ENCODE measurements around the gene VAV2.

The VAV2 gene

GRCh38 chr9:133938753-133939152 is 53.4 kb downstream of the VAV2 start:
- no peak overlapping the region for H3K27ac ChIP-seq
- TF ChIP-seq, protein P1, sequence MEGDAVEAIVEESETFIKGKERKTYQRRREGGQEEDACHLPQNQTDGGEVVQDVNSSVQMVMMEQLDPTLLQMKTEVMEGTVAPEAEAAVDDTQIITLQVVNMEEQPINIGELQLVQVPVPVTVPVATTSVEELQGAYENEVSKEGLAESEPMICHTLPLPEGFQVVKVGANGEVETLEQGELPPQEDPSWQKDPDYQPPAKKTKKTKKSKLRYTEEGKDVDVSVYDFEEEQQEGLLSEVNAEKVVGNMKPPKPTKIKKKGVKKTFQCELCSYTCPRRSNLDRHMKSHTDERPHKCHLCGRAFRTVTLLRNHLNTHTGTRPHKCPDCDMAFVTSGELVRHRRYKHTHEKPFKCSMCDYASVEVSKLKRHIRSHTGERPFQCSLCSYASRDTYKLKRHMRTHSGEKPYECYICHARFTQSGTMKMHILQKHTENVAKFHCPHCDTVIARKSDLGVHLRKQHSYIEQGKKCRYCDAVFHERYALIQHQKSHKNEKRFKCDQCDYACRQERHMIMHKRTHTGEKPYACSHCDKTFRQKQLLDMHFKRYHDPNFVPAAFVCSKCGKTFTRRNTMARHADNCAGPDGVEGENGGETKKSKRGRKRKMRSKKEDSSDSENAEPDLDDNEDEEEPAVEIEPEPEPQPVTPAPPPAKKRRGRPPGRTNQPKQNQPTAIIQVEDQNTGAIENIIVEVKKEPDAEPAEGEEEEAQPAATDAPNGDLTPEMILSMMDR (conservative IDR thresholded peaks at IDR 0.05): no peak

DNA sequence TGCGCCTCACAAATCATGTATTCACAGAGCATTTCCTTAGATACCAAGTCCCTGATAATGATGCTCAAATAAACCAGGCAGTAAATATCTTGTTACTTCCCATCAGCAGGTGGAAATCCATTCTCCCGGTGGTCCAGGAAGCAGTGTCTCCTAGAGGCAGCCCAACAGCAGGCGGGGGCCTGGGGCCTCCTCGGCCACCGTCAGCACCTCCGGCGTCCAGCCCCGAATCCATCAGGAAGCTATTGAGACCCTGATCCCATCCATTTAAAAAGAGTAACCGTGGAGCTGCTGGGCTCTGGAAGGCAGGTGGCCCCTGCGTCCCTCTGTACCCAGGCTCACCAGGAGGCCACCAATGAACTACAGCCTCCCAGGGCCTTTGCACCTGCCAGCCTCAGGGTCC is 54.0 kb downstream of the VAV2 start:
- no peak overlapping the region for H3K27ac ChIP-seq
- TF ChIP-seq, protein P1 (conservative IDR thresholded peaks at IDR 0.05): no peak

DNA sequence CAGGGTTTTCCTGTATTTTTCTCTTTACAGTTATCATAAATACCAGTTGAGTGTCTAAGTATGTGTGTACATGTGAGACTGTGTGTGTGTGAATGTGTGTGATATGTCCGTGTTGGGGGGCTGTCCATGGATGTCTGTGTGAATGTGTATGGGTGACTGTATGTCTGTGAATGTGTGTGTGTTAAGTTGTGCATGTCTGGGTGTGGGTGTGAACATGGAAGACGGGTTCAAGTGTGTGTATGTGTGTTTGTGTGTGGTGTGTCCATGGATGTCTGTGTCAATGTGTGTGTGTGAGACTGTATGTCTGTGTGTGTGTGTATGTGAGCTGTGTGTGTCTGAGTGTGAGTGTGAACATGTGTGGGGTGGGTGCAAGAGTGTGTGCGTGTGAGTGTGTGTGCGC is 55.0 kb downstream of the VAV2 start:
- no peak overlapping the region for H3K27ac ChIP-seq
- TF ChIP-seq, protein P1 (conservative IDR thresholded peaks at IDR 0.05): no peak

DNA sequence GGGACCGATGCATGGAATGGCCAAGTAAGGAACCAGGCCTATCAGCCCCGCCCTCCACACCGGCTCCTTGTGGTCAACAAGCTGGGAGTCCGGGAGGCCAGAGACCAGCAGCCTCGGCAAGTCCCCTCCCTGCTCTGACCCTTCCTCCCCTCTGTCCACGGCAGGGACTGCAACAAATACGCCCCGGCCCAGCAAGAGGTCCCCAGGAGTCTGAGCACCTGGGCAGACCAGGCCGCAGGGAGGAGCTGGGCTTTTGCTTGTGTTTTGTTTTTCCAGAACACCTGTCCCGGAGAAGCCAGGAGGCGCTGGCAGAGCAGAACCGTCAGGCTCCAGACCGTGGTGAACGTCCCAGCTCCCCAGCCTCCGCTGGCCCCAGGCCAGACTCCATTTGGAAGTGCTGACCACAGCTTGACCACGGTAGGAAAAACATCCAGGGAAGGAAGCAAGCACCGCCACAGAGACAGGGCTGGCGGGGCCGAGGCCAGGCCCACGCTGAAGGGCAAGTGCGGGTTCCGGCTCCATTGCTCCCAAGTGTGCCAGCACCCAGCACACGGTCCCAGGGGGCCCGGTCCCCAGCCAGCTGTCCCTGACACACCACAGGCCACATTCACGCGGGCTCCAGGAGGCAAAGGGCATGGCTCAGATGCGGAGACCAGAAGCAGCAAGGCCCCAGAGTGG is 56.7 kb downstream of the VAV2 start:
- H3K27ac ChIP-seq: no peak overlapping the region
- TF ChIP-seq, protein P1 (conservative IDR thresholded peaks at IDR 0.05): no peak

DNA sequence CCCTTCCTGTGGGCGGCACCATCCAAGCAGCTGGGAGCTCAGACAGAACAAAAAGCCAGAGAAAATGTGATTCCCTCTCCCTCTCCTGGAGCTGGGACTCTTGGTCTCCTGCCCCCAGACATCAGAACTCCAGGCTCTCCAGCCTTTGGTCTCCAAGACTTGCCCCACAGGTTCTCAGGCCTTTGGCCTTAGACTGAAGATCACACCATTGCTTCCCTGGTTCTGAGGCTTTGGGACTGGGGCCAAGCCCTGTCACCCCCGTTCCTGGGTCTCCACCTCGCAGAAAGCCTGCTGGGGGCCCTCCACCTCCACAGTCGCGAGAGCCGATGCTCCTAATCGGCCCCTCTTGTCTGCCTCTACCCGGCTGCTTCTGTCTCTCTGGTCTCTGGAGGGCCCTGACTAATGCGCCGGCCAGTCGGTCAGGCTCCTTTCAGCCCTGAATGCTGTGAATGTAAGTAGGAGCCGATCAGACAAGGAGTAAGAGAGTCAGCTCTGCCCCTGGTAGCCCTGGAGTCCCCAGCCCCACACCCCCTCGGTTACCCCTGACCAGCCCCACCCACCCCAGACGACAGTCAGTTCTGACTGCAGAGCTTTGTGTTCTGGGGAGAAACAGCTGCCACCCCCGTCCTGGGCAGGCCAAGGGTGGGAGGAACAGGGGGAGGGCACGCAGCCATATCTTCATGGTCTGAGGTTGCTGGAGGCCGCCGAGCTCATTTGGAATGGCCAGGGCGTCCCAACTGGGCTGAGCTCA is 57.5 kb downstream of the VAV2 start:
- H3K27ac ChIP-seq: no peak overlapping the region
- TF ChIP-seq, protein P1 (conservative IDR thresholded peaks at IDR 0.05): no peak

DNA sequence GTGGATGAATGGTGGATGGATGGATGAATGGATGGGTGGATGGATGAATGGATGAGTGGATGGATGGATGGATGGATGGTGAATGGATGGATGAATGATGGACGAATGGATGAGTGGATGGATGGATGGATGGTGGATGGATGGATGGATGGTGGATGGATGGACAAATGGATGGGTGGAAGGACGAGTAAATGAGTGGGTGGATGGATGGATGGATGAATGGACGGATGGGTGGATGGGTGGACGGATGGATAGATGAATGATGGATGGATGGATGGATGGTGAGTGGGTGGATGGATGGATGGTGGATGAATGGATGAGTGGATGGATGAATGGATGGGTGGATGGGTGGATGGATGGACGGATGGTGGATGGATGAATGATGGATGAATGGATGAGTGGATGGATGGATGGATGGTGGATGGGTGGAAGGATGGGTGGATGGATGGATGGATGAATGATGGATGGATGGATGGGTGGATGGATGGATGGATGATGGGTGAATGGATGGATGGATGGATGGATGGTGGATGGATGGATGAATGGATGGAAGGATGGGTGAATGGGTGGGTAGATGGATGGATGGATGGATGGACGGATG is 58.6 kb downstream of the VAV2 start:
- TF ChIP-seq, protein P1 (conservative IDR thresholded peaks at IDR 0.05): no peak
- peak overlapping the region; percentile 79; the same call in 1 of the 2 replicates for H3K27ac ChIP-seq

DNA sequence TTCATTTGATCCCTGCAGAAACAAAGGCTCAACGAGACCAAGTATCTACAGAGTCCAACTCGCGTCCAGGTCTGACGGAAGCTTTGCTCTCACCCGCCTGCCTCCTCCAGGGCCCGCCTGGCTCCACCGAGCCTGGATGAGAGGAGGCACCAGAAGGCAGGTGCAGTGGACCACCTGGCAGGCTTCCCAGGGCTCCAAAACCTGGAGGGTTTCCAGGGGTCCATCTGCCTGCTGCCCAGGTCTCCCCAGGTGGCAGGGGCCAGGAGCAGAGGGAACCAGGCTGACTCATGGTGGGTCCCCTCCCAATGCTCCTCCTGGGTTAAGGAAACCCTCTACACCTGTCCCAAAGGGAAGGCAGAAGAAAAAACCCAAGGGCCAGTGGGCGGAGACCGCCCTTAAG is 59.5 kb downstream of the VAV2 start:
- TF ChIP-seq, protein P1 (conservative IDR thresholded peaks at IDR 0.05): no peak
- peak overlapping the region; percentile 79 for H3K27ac ChIP-seq

Measured in VCaP (cell line).